Astrocyte (in vitro differentiated cells and primary cell): ENCODE results near the gene CRACR2A. TPM values are rescaled to one million over a fixed set of nuclear protein-coding genes. Genes with fewer than 3 reads are reported as not detected.

Source experiments
- DNase-seq: peaks from one replicate; pipeline ENCODE4 v3.0.0-alpha.2; 2010; ENCODE audit warnings: low read depth
- FAIRE-seq: peaks from 2 replicates; lab custom pipeline; 2011; peaks lifted over from hg19 to GRCh38; lab: Jason Lieb, UNC
- H2AFZ ChIP-seq: 2 replicates; pipeline ENCODE4 v1.6.0; 2012; ENCODE audit warnings: low read depth, low read length, inconsistent platforms
- H3K27ac ChIP-seq: 2 replicates; pipeline ENCODE4 v1.5.1; 2011; ENCODE audit warnings: low read depth, low read length, inconsistent platforms
- H3K27me3 ChIP-seq: 2 replicates; pipeline ENCODE4 v1.6.0; 2011; ENCODE audit warnings: low read length, inconsistent platforms; ENCODE audit not compliant: insufficient read depth
- H3K36me3 ChIP-seq: 2 replicates; pipeline ENCODE4 v1.5.1; 2011; ENCODE audit warnings: low read length, inconsistent platforms; ENCODE audit not compliant: insufficient read depth
- H3K4me1 ChIP-seq: 2 replicates; pipeline ENCODE4 v1.5.1; 2011; ENCODE audit warnings: low read length, inconsistent platforms; ENCODE audit not compliant: insufficient read depth
- H3K4me2 ChIP-seq: 2 replicates; pipeline ENCODE4 v1.6.0; 2012; ENCODE audit warnings: low read length, inconsistent platforms
- H3K4me3 ChIP-seq: 2 replicates; pipeline ENCODE4 v1.5.1; 2011; ENCODE audit warnings: low read depth, mild to moderate bottlenecking, low read length, inconsistent platforms; ENCODE audit not compliant: insufficient read depth
- H3K79me2 ChIP-seq: 2 replicates; pipeline ENCODE4 v1.6.0; 2012; ENCODE audit warnings: mild to moderate bottlenecking, low read length, inconsistent platforms; ENCODE audit not compliant: insufficient read depth
- H3K9ac ChIP-seq: 2 replicates; pipeline ENCODE4 v1.6.0; 2012; ENCODE audit warnings: mild to moderate bottlenecking, low read length, inconsistent platforms
- H3K9me3 ChIP-seq: 2 replicates; pipeline ENCODE4 v1.5.1; 2012; ENCODE audit warnings: low read depth, mild to moderate bottlenecking, low read length, inconsistent platforms; ENCODE audit not compliant: insufficient read depth
- H4K20me1 ChIP-seq: 2 replicates; pipeline ENCODE4 v1.6.0; 2012; ENCODE audit warnings: low read length, inconsistent platforms; ENCODE audit not compliant: insufficient read depth
- H3K27ac Mint-ChIP-seq: one replicate; pipeline ENCODE4 v1.8.0; 2021; ENCODE audit warnings: mild to moderate bottlenecking, mixed read lengths; ENCODE audit not compliant: unreplicated experiment
- H3K27me3 Mint-ChIP-seq: one replicate; pipeline ENCODE4 v1.8.0; 2021; ENCODE audit warnings: low read depth, mixed read lengths; ENCODE audit not compliant: unreplicated experiment
- H3K36me3 Mint-ChIP-seq: one replicate; pipeline ENCODE4 v1.8.0; 2021; ENCODE audit warnings: low read depth, mixed read lengths; ENCODE audit not compliant: unreplicated experiment
- H3K4me1 Mint-ChIP-seq: one replicate; pipeline ENCODE4 v1.8.0; 2021; ENCODE audit warnings: low read depth, mixed read lengths; ENCODE audit not compliant: unreplicated experiment
- H3K4me3 Mint-ChIP-seq: one replicate; pipeline ENCODE4 v1.8.0; 2021; ENCODE audit warnings: mild to moderate bottlenecking, moderate library complexity, mixed read lengths; ENCODE audit not compliant: unreplicated experiment
- H3K9me3 Mint-ChIP-seq: one replicate; pipeline ENCODE4 v1.8.0; 2021; ENCODE audit warnings: mild to moderate bottlenecking, mixed read lengths; ENCODE audit not compliant: unreplicated experiment
- CTCF ChIP-seq: IDR thresholded peaks from 2 replicates; pipeline ENCODE4 v1.5.1; 2011; ENCODE audit warnings: low read depth, mild to moderate bottlenecking, inconsistent platforms, low read length, moderate library complexity; ENCODE audit not compliant: insufficient read depth
- EZH2 ChIP-seq: IDR thresholded peaks from 2 replicates; pipeline ENCODE4 v1.6.1; 2012; ENCODE audit warnings: mild to moderate bottlenecking, low read length, inconsistent platforms; ENCODE audit not compliant: insufficient read depth
- total RNA-seq: library from RNA; stranded (reverse); gene quantifications from 2 replicates; pipeline ENCODE4 v1.2.1, GENCODE V29; 2021

CRACR2A gene
- total RNA-seq, 1 donor from 2014 or later: 1.5 TPM

GRCh38 chr12:3672113-3672509 lies 80.8 kb downstream of the CRACR2A start:
- no peak overlapping the region for H3K27ac ChIP-seq
- H3K9ac ChIP-seq: no peak overlapping the region
- H3K9me3 ChIP-seq: no peaks in the 10 kb centered on the region
- Mint-ChIP-seq H3K36me3 (no peaks in the 10 kb centered on the region), H3K27me3 (peaks cover 53% of the 10 kb centered on the region), H3K4me1 (peaks cover 10% of the 10 kb centered on the region), H3K4me3 (no peak overlapping the region), H3K9me3 (no peaks in the 10 kb centered on the region), H3K27ac (no peak overlapping the region)
- H3K4me1 ChIP-seq: no peaks in the 10 kb centered on the region
- TF ChIP-seq EZH2 (no peak), CTCF (no peak)
- peaks cover 4% of the 10 kb centered on the region for H3K36me3 ChIP-seq
- H3K79me2 ChIP-seq: no peaks in the 10 kb centered on the region
- DNase-seq (no peak), FAIRE-seq (no peak)
- H4K20me1 ChIP-seq: no peaks in the 10 kb centered on the region
- H3K4me2 ChIP-seq: no peak overlapping the region
- no peak overlapping the region for H3K4me3 ChIP-seq
- H3K27me3 ChIP-seq: no peaks in the 10 kb centered on the region
- H2AFZ ChIP-seq: no peak overlapping the region

- Mint-ChIP-seq H3K4me1 (peaks cover 10% of the 10 kb centered on the region), H3K27me3 (peaks cover 55% of the 10 kb centered on the region), H3K27ac (no peak overlapping the region), H3K9me3 (no peaks in the 10 kb centered on the region), H3K4me3 (no peak overlapping the region), H3K36me3 (no peaks in the 10 kb centered on the region)
- Histone ChIP-seq H3K27me3 (no peaks in the 10 kb centered on the region), H2AFZ (no peak overlapping the region), H3K27ac (no peak overlapping the region), H3K9me3 (no peaks in the 10 kb centered on the region), H3K36me3 (peaks cover 4% of the 10 kb centered on the region), H3K79me2 (no peaks in the 10 kb centered on the region), H3K4me2 (no peak overlapping the region), H3K9ac (no peak overlapping the region), H3K4me1 (no peaks in the 10 kb centered on the region), H3K4me3 (no peak overlapping the region), H4K20me1 (no peaks in the 10 kb centered on the region)
- TF ChIP-seq CTCF (no peak), EZH2 (no peak)
- DNase-seq (no peak), FAIRE-seq (no peak)
Measured at GRCh38 chr12:3671330-3672112, 81.4 kb downstream of the CRACR2A start.

GRCh38 chr12:3670083-3670620 lies 82.8 kb downstream of the CRACR2A start:
- FAIRE-seq (no peak), DNase-seq (no peak)
- TF ChIP-seq EZH2 (no peak), CTCF (no peak)

More at GRCh38 chr12:3670083-3670620, 82.8 kb downstream of the CRACR2A start:
- H3K4me2 ChIP-seq: no peak overlapping the region
- no peaks in the 10 kb centered on the region for H3K9me3 ChIP-seq
- Mint-ChIP-seq H3K4me3 (no peak overlapping the region), H3K4me1 (peaks cover 10% of the 10 kb centered on the region), H3K27ac (no peak overlapping the region), H3K36me3 (no peaks in the 10 kb centered on the region), H3K27me3 (peaks cover 50% of the 10 kb centered on the region), H3K9me3 (no peaks in the 10 kb centered on the region)
- H3K27me3 ChIP-seq: no peaks in the 10 kb centered on the region
- no peak overlapping the region for H3K9ac ChIP-seq
- no peak overlapping the region for H2AFZ ChIP-seq
- H3K4me1 ChIP-seq: no peaks in the 10 kb centered on the region
- H3K27ac ChIP-seq: no peak overlapping the region
- no peaks in the 10 kb centered on the region for H3K79me2 ChIP-seq
- no peaks in the 10 kb centered on the region for H4K20me1 ChIP-seq
- H3K36me3 ChIP-seq: peaks cover 4% of the 10 kb centered on the region
- no peak overlapping the region for H3K4me3 ChIP-seq
